GM21825 (cell line): ENCODE measurements around the gene SCLY.

Experiments used
- ATAC-seq: cut with Tn5 transposase; IDR thresholded peaks from one replicate; pipeline ENCODE4 v1.9.1; 2021; ENCODE audit warnings: mild to moderate bottlenecking, moderate library complexity; ENCODE audit not compliant: unreplicated experiment

The SCLY gene

DNA sequence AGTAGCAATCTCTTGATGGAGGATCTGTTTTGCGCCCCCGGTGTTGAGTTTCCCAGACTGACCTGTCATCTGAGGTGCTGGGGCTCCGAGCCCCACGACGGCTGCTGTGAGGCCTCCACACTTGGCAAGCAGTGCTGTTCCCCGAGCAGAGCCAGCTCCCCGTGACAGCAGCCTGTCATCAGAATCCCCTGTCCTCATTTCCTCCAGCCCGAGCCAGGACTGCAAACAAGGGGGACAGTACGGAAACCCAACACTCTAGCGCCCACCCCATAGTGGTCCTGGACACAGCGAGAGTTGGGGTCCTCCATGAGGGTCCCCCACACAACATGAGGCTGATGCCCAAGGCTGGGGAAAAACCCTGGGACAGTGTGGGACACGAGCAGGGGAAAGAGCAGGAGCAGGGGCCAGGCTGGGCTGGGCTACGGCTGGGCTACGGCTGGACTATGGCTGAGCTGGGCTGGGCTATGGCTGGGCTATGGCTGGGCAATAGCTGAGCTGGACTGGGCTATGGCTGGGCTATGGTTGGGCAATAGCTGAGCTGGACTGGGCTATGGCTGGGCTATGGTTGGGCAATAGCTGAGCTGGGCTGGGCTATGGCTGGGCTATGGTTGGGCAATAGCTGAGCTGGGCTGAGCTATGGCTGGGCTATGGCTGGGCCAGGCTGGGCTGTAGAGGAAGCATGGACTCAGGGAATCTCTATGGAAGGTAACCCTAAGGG, 76.2 kb downstream of the SCLY start:
- ATAC-seq: no peak

DNA sequence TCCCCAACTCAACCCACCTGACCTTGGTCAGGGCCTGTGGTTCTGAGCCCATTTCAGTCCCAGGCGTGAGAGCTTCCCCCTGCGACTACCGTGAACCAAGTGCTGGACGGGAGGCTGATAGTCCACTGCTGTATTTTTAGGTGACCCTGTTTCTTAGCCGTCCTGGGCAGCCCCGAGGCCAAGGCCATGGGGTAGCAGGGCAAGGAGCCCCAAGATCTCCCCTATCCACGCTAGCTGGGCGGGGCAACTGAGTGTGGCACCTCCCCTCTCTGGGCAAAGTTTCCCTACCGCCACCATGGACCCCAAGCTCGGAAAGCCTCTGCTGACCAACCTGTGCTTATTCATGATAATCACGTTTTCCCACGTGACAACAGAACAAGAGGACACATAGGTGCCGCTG, 77.1 kb downstream of the SCLY start:
- ATAC-seq: no peak

DNA sequence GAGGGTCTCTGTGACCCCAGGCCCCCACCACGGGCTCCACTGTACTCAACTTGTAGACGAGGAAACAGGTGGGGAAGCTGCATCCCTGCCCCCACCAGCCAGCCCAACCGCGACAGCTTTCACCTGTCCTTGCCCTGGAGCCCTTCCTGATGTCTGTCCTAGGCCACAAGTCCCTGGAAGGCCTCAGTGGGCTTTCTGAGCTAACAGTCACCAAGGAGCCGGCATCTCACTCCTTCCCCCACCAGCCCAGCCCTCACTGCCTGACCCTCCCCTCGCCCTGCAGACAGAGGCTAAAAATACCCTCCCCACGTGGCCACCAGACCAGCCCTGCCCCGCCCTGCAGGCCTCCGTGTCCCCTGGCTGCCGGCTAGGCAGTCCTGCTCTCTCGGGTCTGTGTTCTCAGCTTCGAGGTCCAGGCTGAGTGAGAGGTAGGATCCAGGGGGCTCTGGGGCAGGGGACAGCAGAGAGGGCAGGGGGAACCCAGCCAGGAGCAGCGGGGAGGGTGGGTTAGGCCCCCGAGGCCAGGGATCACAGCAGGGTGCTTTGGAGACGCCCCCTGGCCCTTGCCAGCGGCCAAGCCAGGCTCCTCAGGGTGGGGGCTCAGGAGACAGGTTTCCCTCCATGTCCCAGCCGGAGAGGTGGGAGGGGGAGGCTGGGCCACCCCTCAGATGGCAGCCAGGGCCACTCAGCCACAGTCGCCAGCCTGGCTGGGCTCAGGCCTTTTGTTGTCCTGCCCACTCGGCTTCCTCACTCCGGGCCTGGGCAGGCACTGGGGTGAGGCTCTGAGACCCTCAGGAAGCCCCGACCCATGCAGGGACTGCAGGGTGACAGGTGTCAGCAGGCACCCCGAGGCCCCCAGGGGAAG, 77.8 kb downstream of the SCLY start, which contains the start of gene KLHL30:
KLHL30 (plus strand) TSS at position 338 of the 865 bp plus-strand sequence. CDS start 2,087 bp downstream, outside the sequence.
- ATAC-seq: no peak

DNA sequence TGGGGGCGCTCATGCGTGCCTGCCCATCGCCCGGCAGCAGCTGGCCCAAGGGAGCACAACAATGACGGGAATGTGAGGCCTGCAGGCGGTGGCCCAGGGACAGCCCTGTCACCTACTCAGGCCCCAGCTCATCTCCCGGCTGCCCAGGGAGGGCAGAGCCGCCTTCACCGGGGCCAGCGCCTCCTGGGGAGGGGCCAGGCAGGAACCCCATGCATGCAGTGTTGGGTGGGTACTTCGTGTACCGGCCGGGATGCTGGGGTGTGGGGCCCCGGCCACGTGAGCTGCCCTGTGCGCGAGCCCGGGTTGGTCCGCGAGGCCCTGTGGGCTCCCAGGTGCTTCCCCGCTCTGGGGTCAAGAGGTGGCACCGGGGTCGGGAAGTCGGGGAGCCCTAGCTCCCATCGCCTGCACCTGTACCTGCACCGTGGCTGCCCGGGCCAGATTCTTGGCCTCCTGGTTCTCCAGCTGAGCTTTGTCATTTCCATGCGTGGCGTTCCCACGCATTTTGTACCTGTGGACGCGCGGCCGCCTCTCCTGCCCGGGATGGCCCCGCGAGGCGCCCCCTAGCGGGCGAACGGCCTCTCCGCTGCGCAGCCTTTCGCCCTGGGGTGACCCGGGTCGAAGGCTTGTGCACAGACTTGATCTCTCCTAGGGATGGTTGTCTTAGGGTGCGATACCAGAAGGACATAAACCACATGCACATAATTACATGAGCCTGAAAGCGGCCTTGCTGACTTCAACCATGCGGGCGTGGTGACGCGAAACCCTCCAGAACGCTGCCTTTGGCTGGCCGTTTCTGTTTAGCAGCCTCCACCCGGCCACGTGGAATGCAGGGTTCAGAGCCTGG, 78.6 kb downstream of the SCLY start:
- no peak for ATAC-seq

DNA sequence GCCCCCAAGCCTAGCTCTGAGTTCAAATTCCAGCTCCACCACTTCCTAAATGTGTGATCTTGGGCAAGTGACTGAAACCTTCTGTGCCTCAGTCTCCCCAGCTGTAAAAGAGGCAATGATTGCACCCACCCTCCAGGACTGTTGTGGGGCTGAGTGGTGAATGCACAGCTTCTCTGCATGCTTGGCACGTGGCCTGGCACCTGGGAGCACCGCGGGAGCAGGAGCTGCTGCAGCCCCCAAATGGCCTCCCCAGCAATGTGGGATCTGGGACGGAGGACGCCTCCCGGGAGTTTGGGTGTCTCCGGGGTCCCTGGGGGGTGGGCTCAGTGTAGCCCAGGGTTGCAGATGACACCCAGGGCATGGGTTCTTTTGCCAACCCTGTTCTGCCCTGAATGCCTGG, 79.2 kb downstream of the SCLY start:
- no peak for ATAC-seq

DNA sequence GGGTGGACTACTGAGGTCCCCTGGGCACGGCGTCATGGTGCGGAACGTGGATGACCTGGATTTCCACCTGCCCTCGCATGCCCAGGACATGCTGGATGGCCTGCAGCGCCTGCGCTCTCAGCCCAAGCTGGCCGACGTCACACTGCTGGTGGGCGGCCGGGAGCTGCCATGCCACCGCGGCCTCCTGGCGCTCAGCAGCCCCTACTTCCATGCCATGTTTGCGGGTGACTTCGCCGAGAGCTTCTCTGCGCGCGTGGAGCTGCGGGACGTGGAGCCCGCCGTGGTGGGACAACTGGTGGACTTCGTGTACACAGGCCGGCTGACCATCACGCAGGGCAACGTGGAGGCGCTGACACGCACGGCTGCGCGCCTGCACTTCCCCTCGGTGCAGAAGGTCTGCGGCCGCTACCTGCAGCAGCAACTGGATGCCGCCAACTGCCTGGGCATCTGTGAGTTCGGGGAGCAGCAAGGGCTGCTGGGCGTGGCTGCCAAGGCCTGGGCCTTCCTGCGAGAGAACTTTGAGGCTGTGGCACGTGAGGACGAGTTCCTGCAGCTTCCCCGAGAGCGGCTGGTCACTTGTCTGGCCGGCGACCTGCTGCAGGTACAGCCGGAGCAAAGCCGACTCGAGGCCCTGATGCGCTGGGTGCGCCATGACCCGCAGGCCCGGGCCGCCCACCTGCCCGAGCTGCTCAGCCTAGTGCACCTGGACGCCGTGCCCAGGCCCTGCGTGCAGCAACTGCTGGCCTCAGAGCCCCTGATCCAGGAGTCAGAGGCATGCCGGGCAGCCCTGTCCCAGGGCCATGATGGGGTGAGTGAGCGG, 80.1 kb downstream of the SCLY start:
- no peak for ATAC-seq

DNA sequence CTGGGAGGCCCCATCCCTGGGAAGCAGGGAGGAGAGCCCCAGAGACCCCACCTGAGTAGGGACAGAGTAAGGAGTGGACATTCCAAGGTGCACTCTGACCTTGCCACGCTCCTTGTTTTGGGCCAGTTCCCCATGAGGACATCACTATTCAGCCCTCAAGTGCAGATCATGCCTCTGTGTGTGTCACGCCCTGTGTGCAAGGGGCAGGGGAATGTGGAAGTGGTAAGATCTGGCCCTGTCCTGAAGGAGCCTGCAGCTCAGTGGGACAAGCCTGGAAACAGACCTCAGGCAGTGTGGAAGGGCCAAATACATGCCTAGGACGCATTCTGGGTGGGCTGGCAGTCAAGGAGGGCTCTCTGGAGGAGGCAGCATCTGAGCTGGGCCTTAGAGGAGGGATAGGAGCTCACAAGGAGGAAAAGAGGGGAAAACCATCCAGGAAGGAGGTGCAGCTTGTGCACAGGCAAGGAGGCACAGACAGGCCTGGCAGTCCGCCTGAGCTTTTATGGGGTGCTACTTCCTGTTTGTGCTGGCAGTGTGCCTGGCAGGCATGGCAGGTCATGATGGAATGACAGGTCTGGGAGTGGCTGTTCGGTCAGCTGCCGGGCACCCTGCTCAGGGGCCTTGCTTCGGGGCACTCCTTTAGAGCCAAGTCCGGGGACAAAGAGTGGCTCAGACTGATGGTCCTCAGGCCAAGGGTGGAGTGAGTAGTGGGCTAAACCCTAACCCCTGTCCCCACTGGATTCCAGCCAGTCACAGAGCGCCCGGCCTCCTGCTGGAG, 80.9 kb downstream of the SCLY start:
- no peak for ATAC-seq

DNA sequence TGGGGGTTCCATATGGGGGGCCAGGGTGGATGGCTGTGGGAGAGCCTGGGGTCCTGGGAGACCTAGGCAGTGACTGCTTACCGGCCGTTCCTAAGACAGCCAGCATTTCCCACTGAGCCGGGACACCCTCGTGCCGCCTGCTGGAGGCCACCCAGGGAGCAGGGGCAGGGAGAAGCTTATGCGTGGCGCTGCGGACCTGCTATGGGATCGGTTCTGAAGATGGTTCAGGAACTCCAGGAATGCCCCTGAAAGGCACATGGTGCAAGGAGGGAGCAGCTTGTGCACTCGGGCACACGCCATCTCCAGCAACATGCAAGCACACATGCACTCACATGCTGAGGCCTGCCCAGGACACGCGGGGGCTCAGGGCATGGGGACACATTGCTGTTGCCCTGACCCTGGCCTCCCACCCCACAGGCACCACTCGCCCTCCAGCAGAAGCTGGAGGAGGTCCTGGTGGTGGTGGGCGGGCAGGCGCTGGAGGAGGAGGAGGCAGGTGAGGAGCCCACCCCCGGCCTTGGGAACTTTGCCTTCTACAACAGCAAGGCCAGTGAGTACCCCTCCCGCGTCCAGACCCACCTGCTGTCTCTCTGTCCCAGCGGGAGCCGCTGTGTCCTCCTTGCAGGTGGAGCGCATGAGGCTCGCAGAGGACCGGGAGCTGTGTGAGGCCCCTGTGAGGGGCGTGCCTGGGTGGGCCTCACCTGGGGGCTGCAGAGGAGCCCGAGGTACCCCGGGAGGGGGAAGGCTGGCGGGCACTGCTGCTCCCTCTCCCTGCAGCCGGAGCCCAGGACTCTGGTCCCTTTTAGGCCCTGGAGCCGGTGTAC, 81.8 kb downstream of the SCLY start:
- ATAC-seq: no peak

DNA sequence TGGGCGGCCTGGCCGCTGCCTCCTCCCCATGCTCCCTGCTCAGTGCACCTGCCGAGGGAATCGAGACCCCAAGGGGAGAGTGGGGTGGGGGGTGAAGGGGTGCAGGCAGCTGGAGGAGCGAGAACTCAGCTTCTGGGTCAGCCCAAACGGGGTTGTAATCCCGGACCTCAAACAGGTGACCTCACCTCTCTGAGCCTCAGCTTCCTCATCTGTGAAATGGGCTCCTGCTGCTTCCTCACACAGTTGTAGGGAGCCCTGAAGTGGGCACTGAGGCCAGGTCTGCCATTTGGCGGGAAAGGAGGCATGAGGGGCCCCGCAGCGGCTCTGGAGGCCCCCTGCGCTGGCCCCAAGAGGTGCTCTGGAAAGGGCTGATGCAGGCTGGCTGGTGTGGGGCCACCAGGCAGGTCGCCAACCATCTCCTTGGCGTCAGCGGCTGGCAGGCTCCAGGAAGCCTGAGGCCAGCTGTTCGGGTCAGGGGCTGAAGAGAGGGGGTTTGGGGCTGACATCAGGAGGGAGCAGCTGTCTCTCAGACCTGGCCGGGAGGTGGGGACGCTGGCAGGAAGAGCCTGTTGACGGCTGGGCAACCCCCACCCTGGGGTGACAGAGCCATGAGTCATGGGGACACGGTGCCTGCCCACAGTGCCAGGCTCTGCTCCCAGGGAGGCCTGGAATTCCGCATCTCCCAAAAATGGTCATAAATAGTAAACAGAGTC, 82.6 kb downstream of the SCLY start:
- ATAC-seq: no peak

DNA sequence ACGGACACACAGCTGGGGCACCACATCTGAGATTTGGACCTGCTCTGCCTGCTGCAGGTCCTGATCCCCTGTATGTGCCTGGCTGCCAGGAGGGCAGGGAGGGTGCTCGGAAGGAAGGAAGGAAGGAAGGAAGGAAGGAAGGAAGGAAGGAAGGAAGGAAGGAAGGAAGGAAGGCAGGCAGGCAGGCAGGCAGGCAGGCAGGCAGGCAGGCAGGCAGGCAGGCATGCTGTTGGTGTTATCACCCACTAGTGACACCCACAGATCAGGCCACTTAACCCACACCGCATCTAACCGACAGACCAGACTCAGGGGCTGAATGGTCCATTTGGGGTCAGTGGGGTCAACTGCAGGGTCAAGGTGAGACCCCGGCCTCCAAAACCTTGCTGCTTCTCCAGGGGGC, 83.5 kb downstream of the SCLY start:
- ATAC-seq: no peak

DNA sequence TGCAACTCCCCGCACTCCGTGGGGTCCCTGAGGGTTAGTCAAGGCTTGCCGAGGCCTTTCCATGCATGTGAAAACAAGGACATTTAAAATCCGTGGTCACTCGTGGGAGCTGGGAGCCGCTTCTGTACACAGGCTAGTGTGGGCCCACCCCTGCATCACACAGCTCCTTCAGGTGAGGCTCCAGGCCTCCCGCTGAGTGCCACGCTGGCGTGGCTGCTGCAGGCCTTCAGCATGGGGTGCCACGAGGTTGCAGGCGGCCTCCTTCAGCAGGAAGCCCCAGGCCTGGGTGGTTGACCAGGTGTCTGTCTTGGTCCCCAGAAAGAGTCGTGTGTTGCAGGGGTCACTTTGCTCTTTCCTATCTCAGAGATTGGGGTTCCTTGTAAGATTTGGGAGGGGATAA, 84.2 kb downstream of the SCLY start:
- ATAC-seq: no peak

DNA sequence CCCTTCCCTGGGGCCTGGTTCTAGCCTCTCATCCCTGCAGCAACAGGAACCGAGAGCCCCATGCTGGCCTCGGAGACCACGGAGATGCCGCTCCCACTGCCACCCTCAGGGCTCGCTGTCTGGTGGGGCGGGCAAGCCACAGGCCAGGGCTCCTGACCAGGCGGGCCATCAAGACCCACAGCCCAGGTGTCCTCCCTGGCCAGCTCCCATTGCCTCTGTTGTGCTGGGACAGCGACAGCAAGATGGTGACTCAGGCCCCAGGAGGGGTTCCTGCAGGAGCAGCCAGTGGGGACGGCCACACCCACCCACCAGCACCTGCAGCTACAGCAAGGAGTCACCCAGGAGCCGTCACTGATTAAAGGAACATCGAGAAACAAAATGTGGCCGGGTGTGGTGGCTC, 85.0 kb downstream of the SCLY start:
- no peak for ATAC-seq

DNA sequence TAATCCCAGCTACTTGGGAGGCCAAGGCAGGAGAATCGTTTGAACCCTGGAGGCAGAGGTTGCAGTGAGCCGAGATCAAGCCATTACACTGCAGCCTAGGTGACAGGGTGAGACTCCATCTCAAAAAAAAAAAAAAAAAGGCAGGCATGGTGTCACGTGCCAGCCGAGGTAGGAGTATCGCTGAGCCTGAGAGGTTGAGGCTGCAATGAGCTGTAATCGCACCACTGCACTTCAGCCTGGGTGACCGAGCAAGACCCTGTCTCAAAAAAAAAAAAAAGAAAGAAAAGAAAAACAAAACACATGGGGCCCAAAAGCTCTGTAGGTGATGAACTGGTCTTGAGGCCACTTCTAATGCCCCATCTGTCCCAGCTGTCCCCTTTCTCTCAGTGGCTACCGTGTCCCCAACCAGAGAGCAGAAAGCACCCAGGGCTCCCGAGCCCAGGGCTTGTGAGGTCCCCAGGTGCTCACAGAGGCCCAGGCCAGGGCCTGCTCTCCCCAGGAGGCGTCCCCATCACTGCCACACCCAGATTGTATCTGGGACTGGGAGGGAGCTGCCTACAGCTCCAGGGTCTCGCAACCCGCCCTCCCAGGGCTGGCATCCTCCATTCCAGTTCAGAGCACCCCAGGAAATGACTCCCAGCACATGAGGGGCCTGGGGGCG, 86.2 kb downstream of the SCLY start:
- no peak for ATAC-seq

DNA sequence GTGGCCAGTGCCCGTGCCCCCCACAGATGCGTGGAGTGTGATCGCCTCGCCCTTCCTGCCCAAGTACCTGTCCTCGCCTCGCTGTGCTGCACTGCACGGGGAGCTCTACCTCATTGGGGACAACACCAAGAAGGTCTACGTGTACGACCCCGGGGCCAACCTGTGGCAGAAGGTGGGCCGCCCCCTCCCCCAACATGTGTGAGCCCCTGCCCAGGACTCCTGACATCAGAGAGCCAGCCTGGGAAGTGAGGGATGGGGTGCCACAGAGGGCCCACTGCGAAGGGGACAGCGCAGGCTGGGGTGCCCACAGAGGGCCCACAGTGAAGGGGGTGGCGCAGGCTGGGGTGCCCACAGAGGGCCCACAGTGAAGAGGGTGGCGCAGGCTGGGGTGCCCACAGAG, 88.2 kb downstream of the SCLY start:
- no peak for ATAC-seq
